SU-DHL-6 (cell line): ENCODE measurements around the gene HOTAIR.

Experiments used
- CTCF ChIP-seq: fragments of 200-600 bp; sonication (generic); IDR thresholded peaks from one replicate; pipeline ENCODE4 v1.5.1; 2017; ENCODE audit warnings: antibody characterized with exemption, mild to moderate bottlenecking, low read length, moderate library complexity; ENCODE audit not compliant: insufficient read depth, poor library complexity, severe bottlenecking
- EZH2phosphoT487 ChIP-seq: fragments of 200-600 bp; sonication (generic), shearing (Covaris generic); conservative IDR thresholded peaks from 2 replicates; pipeline ENCODE4 v1.6.1; 2018; ENCODE audit warnings: mild to moderate bottlenecking, antibody characterized with exemption, low read length, moderate library complexity, mixed read lengths

DNA sequence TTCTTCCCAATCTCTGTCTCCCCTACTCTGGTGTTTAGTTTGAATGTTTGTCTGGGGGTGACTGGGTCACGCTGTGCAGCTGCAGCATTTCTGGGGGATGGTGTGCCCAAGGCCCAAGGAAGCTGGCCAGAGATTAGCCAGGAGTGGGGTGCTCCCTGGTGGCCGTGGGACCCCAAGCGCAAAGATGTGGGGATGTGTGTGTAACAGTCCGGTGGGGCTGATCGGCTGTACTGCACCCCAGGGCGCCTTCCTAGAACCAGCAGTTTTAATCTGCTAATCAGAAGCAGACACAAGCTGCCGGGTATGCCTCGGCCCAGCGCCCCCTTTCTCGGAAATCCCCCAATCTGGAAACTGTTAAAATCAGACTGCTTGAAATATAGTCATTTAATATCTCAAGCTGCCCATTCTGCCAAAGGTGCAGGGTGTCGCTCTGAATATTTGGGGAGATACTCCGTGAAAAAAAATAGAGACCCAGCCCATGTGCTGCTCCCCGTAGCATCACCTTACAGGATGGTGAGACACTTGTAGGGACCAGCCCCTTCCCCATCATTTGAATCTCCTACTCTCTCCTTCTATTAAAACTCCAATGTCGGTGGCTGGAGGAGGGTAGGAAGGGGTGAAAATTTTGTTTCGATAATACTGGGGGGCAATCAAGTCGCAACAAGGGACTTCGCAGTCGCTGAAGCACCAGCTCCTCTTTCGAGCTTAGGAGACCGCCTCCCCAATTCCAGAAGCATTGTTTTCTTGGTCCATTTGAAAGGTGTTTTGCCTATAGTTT lies 29.5 kb upstream of the HOTAIR start:
- no peak for TF ChIP-seq CTCF
- no peak for TF ChIP-seq EZH2phosphoT487
